Measurements from ENCODE around the gene VAMP5.

DNA sequence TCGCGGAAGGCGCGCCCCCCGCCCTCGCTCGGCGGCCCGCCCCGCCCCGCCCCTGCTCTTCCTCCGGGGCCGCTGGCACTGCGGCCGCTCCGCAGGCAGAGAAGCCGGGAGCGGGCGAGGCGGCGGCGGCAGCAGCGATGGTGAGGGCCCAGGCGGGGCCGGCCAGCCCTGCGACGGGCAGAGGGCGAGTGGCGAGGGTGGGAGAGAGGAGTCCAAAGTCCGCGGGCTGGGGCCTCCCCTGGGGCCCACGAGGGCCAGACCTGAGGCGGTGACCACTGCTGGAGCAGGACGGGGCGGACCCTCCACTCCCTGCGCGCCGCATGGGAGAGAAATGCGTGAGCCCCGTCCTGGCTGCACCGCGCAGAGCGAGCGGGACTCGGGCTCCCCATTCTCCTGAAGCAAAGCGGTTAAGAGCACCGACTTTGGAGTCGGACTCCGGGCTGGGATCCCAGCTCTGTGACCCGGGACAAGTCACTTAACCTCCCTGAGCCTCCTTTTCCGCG, at the start of gene VAMP5:
- TF ChIP-seq, protein P1, sequence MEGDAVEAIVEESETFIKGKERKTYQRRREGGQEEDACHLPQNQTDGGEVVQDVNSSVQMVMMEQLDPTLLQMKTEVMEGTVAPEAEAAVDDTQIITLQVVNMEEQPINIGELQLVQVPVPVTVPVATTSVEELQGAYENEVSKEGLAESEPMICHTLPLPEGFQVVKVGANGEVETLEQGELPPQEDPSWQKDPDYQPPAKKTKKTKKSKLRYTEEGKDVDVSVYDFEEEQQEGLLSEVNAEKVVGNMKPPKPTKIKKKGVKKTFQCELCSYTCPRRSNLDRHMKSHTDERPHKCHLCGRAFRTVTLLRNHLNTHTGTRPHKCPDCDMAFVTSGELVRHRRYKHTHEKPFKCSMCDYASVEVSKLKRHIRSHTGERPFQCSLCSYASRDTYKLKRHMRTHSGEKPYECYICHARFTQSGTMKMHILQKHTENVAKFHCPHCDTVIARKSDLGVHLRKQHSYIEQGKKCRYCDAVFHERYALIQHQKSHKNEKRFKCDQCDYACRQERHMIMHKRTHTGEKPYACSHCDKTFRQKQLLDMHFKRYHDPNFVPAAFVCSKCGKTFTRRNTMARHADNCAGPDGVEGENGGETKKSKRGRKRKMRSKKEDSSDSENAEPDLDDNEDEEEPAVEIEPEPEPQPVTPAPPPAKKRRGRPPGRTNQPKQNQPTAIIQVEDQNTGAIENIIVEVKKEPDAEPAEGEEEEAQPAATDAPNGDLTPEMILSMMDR (IDR thresholded peaks at IDR 0.05), result no peak
- no peak for TF ChIP-seq TEAD1 (CRISPR knock-in tag; IDR thresholded peaks at IDR 0.05)
- no peak for TF ChIP-seq RELA (CRISPR knock-in tag; IDR thresholded peaks at IDR 0.05; ENCODE audit: borderline replicate concordance)
- no peak for TF ChIP-seq NR2C2 (CRISPR knock-in tag; IDR thresholded peaks at IDR 0.05)
- no peak for TF ChIP-seq ZNF232 (CRISPR knock-in tag; IDR thresholded peaks at IDR 0.05)
